GM21423 (cell line): ENCODE data around the gene LAIR1.

Source experiments
- ATAC-seq: cut with Tn5 transposase; IDR thresholded peaks from one replicate; pipeline ENCODE4 v1.9.1; 2021; ENCODE audit warnings: mild to moderate bottlenecking, moderate library complexity; ENCODE audit not compliant: unreplicated experiment

The LAIR1 gene

DNA sequence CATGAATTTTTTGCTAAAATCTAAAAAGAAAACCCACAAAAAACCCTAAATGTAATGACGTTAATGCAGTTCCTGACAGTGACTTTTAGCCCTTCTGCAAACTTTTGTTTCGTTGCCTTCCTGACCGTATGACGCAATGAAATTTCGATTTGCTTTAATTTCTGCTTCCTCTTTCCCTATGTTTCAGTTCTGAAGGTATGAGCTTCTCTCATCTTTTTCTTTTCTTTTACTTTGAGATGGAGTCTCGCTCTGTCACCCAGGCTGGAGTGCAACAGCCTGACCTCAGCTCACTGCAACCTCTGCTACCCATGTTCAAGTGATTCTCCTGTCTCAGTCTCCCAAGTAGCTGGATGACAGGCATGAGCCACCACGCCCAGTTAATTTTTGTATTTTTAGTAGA lies 45.7 kb downstream of the LAIR1 start:
- ATAC-seq = no peak

DNA sequence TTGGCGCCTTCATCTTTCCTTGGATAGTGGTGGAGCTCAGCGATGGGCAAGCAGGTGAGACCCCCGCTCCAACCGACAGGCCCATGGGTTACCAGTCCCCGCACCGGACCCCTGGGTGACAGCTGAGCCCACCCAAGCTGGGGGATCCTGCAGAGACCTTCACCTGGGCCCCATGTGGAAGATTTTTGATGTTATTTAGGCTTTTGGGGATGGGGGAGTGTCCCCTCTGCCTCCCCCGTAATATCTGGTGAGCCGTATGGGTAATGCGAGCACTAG lies 46.8 kb downstream of the LAIR1 start:
- ATAC-seq = no peak

- ATAC-seq = no peak
Observed at GRCh38 chr19:54317108-54317964, 47.4 kb downstream of the LAIR1 start.

DNA sequence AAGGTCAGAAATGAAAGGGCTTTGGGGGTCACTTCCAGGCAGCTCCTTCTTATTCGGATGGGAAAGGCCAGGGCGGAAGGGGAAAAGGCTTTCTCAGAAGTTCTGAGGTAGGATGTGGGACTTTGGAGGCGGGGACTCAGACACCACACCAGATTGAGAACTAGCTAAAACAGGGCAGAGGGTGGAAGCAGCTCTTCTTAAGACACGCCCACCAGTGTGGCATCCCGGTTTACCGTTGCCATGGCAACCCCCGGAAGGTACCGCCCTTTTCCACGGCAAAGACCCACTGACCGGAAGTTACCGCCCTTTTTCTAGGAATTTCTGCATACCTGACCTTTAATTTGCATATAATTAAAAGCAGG lies 48.0 kb downstream of the LAIR1 start:
- no peak for ATAC-seq

DNA sequence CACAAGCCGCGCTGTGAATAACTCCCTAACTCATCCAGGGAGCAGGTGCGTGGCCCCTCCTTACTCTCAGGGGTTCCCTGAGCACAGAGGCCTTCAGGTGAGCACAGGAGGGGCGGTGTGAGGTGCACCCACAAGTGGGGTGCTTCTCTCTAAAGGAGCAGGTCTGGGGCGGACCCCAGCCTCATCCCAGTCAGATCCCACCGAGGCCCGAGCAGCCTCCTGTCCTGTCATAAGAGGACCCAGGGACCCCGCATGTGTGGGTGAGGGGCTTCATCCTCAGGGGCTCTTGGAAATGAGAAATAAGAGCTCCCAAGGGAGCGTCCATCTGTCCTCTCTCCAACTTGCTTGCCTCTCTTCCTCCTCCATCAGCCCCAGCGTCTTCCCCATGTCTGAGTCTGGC lies 48.8 kb downstream of the LAIR1 start:
- ATAC-seq = no peak

DNA sequence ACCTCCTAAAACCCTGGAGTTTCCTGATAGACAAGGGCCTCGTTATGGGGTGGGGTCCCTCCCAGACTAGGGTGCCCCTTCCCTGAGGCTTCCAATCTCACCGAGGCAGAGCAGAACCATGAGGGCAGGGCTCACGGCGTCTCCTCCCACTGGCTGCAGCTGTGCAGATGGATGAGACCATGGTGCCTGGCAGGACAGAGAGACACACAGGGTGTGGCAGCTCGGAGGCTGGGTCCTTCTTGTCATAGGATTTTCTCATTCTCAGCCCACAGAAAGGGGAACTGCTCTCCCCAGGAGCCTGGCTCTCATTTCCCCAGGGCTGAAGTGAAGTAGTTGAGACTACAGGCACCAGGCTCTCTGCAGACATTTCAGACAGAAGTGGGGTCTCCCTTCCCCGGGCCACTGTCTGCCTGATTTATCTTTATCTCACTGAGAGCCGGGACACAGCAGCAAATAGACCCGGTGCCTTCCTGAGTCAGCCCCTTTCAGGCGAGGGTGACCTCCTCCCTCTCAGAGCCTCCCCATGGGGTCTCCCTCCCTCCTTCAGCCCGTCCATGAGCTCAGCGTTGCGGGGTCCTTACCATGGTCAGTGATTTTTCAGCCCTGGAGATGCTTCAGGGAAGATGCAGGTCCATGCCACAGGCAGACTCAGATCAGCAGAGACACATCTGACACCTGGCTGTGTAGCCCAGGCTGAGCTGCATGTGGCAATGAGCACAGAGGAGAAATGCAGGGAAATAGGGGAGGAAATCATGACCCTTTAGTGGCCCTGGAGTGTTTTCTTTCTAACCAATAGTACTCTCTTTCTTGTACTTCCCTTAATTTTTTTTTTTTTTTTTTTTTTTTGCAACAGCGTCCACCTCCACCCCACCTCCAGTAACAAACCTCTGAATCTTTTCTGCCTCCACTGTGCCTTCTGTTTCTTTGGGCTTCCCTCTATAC lies 52.0 kb downstream of the LAIR1 start, which contains the start of gene LILRA5:
Gene LILRA5, minus strand, starts transcription at position 731 of the 942 bp plus-strand sequence. Its CDS starts 147 bp downstream, at position 584.
- no peak for ATAC-seq

DNA sequence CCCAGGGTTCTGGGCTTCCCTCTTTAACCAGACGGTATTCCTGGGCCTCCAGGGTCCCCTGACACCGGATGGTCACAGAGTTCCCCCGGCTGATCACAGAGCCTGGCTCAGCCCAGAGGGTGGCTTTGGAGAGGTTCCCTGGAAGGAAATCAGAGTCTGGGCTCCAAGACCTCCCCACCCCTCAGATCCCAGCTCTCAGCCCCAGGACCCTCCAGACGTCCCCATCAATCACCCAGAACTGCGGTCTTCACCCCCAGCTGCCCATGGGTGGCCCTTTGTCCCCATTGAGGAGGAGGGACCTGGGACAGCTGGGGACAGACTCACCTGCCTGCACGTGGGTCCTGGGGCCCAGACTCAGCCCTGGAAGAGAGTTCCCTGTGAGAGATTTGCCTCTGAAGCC lies 52.7 kb downstream of the LAIR1 start:
- ATAC-seq = no peak

DNA sequence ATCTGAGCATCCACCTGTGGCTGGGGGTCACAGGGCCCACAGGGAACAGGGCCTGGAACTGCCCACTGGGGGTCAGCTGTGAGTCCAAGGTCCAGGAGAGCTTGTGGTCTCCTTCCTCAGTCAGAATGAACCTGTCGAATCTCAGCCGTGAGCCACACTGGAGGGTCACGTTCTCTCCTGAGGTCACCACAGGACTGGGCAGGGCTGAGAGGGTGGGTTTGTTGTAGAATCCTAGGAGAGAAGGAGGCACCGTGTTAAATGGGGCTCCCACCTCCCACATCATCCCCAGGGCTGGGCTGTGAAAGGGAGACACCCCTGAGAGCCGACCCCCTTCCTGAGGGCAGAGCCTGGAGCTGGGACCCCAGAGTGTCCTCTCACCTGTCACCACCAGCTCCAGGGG lies 53.2 kb downstream of the LAIR1 start:
- ATAC-seq = no peak

GRCh38 chr19:54310543-54310942 lies 54.2 kb downstream of the LAIR1 start:
- no peak for ATAC-seq

DNA sequence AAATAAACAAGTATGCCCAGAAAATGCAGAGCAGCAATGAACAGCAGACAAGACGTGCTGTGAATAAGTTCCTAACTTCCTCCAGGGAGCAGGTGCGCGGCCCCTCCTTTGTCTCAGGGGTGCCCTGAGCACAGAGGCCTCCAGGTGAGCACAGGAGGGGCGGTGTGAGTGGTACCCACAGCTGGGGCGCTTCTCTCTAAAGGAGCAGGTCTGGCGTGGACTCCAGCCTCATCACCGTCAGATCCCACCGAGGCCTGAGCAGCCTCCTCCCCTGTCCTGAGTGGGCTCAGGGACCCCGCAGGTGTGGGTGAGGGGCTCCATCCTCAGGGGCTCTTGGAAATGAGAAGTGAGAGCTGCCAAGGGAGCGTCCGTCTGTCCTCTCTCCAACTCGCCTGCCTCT lies 54.9 kb downstream of the LAIR1 start:
- no peak for ATAC-seq

DNA sequence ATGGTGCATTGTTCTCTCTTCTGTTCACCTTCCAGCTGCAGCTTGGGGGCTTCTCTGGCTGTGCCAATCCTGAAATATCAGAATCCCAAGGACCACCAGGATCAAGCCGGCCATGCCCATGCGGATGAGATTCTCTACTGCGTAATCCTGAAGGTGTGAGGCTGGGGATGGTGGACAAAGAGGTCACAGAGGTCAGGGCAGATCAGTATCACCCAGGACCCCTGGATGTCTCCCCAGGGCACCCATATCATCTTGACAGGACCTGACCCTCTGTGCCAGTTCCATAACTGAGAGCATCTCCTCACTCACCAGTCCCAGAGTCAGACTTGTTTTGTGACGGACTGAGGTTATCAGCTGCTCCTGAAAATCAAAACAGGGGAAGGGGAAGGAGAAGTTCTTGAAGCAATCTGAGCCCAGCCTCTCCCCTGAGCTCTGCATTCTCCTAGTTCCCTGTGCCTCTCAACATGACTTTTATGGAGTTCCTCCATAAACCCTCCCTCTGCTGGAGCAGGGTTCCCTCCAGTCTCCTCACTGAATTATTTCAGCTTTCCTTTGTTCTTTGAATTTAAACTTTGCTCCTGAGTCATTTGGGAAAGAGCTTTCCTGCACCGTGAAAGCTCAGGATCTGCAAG lies 57.2 kb downstream of the LAIR1 start:
- ATAC-seq = no peak

DNA sequence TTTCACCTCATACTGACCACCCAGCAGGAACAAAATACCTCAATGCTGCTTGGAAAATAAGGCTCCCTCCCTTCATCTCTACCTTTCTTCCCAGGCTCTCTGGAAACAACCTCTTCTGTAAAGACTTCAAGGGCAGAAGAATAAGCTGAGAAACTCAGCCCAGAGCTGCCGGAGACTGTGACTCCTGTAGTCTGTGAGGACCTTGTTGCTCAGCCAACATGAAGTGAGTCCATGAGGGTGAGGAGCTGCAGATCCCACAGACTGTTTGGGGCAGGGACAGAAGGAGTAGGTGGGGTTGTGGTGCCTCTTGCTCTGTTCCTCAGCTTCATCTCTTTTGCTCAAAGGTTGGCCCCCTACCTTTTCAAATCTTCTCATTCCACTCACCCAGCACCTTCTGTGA lies 59.6 kb downstream of the LAIR1 start:
- no peak for ATAC-seq

DNA sequence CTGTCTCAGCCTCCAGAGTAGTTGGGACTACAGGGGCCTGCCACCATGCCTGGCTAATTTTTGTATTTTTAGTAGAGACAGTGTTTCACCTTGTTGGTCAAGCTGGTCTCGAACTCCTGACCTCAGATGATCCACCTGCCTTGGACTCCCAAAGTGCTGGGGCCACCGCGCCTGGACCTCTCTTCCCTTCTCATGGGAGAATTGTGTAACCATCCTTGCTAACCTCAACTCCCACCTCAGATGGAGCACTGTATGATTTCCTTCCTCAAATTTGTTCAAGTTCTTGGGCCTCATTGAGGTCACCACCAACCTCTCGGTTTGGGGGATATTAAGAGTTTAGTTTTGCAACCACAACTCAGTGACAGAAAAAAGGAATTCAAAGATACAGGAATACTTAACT lies 62.5 kb downstream of the LAIR1 start:
- no peak for ATAC-seq
